HG03354 (cell line): ENCODE data around the gene POFUT2.

Source experiments
- ATAC-seq: cut with Tn5 transposase; IDR thresholded peaks from one replicate; pipeline ENCODE4 v1.9.1; 2021; ENCODE audit warnings: mild to moderate bottlenecking; ENCODE audit not compliant: unreplicated experiment, poor library complexity, severe bottlenecking

The POFUT2 gene

GRCh38 chr21:45287438-45288391 is at the start of gene POFUT2:
Gene POFUT2, minus strand, starts transcription at chr21:45287895. Its CDS starts 24 bp downstream, at chr21:45287871.
- ATAC-seq = peak; percentile 85

DNA sequence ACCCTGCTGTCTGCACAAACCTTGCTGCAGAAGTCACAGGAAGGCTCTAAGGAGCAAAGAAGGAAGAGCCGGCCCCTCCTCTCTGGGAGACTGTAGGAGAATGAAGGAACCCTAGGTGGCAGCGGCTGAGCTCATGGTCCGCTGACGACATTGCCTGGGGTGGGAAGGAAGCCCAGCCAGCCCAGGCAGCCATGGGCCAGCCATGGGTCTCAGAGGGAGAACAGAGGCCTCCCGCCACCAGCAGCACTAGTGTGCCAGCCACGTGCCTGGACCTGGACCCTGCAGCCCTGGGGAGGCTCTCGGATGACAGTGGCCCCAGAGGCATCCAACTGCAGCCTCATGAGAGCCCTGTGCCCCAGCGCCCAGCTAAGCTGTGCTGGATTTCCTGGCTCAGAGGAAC is 49.2 kb upstream of the POFUT2 start:
- no peak for ATAC-seq

DNA sequence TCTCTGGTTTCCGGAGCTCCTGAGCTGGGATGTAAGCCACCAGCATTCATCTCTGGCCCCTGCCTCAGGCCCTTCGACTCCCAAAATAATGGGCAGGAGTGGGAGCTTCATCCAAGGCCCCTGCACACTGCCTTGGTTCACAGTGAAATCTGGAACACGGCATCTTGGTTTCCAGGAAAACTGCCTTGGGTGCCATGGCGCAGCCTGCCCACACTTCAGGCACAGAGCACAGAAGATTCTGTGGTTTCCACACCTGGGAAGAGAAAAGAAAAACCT is 48.8 kb upstream of the POFUT2 start:
- no peak for ATAC-seq

- no peak for ATAC-seq
These were observed 48.3 kb upstream of the POFUT2 start for GRCh38 chr21:45335761-45336534.

GRCh38 chr21:45335151-45335760 is 47.6 kb upstream of the POFUT2 start:
- ATAC-seq = no peak

GRCh38 chr21:45334591-45335081 is 46.9 kb upstream of the POFUT2 start:
- ATAC-seq = no peak

- ATAC-seq = no peak
These were observed 46.4 kb upstream of the POFUT2 start for GRCh38 chr21:45334134-45334533.

GRCh38 chr21:45333583-45334121 is 46.0 kb upstream of the POFUT2 start:
- no peak for ATAC-seq

DNA sequence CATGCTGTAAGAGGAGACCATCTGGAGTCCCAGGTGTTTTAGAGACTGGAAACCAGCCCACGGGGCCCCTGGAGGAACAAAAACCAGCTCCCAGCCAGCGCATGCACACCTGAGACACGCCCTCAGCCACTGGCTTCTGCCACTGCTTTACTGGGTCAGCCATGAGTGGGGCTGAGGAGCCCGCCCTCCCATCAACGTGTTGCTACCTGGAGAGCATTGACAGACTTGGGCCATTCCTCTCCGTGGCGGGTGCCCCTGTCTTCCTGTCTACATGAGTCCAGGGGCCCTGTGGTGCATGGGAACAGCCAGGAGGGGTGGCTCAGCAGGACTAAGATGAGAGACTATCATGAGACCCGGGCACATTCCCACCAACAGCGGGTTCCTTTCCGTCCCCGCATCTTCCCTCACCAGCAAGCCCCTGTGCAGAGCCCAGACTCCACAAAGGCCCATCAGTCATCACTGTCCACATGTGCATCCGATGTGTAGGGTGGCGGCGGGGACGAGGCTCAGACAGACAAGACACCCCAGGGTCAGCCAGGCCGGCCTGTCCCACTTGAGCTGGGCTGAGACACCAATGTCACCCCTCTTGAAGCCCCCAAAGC is 45.4 kb upstream of the POFUT2 start:
- ATAC-seq = no peak

- no peak for ATAC-seq
These were observed 44.7 kb upstream of the POFUT2 start for GRCh38 chr21:45332415-45332814.

GRCh38 chr21:45331531-45332147 is 43.9 kb upstream of the POFUT2 start:
- ATAC-seq = no peak

GRCh38 chr21:45330851-45331261 is 43.2 kb upstream of the POFUT2 start:
- no peak for ATAC-seq

DNA sequence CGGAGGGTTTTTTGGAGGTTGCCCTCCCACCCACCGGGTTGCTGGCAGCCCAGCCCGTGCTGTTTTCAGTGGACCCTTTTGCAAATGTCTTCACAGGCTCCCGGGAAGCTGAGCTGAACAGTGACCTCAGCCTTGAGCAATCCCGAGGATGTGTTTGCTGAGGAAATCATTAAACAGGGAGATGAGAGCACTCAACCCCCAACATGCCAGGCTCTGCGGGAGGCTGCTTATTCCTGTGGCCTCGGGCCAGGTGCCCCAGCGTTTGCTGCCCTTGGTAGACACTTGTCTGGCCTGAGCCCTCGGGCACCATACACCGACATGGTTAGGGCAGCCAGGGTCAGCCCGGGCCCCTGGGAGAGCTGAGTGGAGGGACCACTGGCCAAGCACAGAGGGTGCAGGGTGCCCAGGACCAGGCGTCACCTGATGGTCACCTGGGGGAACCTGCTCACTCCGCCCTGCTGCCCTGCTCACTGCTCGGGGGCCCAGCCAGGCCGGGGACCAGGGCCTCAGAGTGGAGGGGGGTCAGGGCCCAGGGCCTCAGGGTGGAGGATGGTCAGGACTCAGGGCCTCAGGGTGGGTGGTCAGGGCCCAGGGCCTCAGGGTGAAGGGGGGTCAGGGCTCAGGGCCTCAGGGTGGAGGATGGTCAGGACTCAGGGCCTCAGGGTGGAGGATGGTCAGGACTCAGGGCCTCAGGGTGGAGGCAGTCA is 42.5 kb upstream of the POFUT2 start:
- no peak for ATAC-seq

- no peak for ATAC-seq
These were observed 41.8 kb upstream of the POFUT2 start for GRCh38 chr21:45329261-45330074.

DNA sequence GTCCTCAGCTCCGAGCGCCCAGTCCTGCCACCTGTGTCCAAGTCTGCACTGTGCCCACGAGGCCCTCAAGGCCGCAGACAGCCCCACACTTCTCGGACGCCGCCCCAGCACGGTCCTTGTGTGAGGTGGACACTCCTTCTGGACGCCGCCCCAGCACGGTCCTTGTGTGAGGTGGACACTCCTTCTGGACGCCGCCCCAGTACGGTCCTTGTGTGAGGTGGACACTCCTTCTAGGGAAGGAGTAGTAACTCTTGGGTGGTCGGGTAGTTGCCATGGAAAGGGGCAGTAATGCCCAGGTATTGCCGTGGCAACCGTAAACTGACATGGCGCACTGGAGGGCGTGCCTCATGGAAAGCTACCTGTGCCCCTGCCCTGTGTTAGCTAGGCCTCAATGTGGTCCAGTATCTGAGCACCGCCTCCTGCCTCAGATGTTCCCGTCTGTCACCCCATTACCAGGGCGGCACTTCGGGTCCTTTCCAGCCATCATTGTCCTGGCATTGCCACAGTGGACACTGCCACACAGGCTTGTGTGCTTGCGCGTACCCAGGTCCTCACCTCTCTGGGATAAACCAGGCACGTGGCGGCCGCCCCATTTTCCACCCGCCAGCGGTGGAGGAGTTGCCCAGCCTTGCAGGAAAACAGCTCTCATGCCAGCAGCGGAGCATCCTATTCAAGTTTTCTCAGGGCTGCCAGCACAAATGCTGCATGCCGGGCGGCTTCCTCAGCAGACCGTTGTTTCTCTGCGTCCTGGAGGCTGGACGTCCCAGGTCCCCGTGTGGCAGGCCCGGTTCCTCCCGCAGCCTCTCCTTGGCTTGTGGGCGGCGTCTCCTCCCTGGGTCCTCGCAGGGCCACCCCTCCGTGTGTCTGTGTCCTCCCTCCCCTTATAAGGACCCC is 40.8 kb upstream of the POFUT2 start:
- ATAC-seq = no peak

DNA sequence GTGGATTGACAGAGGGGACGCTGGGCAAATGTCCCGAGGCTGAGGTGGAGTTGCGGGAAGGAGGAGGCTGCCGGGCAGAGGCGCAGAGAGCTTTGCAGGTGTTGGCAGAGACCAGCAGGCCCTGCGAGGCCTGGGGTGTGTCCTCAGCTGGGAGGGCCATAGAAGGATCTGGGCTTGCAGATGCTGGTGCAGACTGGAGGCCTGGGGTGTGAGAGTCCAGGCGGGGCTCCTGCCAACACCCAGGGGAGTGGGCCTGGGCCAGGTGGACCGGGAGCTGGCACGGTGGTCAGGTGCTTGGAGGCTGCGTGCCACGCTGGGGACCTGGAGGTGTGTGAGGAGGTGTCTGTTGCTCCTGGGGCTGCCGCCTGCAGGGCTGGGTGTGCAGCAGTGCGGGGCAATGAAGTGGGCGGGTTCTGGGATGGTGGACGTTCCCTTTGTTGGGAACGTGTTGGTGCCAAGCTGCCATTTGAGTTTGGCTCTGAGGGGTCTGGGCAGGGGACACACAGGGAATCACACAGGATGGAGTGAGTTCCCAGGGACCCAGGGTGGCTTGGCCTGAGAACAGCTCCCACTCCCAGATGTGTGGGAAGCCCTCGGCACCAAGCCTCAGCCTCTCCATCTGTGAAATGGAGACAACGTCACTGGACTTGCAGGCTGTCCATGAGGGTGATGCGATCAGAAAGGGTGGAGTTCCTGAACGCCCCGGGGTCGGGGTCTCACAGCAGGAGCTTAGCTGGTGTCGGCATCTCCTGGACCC is 39.9 kb upstream of the POFUT2 start:
- no peak for ATAC-seq
